HG02943 (cell line): ENCODE measurements around the gene STX17.
"Not testable (repeated sequence)": the region's sequence is repeated elsewhere in the genome, so short reads cannot be mapped to it uniquely, and the experiment has no call there.

ENCODE experiments used
- ATAC-seq: cut with Tn5 transposase; IDR thresholded peaks from one replicate; pipeline ENCODE4 v1.9.1; 2021; ENCODE audit warnings: mild to moderate bottlenecking, low read depth, moderate library complexity; ENCODE audit not compliant: unreplicated experiment

Gene STX17

GRCh38 chr9:99906403-99907207 is at the start of gene STX17:
Gene STX17 (plus strand): TSS chr9:99906654. CDS start chr9:99915240, 8,586 bp downstream.
- peak; percentile 84 for ATAC-seq

- not testable (repeated sequence) for ATAC-seq
These were observed 48.9 kb upstream of the STX17 start for GRCh38 chr9:99857576-99857975.

GRCh38 chr9:99858087-99858486 is 48.4 kb upstream of the STX17 start:
- no peak for ATAC-seq

GRCh38 chr9:99859243-99859980 is 47.0 kb upstream of the STX17 start:
- no peak for ATAC-seq

- no peak for ATAC-seq
These were observed 46.2 kb upstream of the STX17 start for GRCh38 chr9:99860266-99860665.

- no peak for ATAC-seq
These were observed 42.5 kb upstream of the STX17 start for GRCh38 chr9:99863955-99864354.

- no peak for ATAC-seq
These were observed 40.1 kb upstream of the STX17 start for GRCh38 chr9:99866398-99866797.

- ATAC-seq = no peak
These were observed 38.9 kb upstream of the STX17 start for GRCh38 chr9:99867536-99867935.

- no peak for ATAC-seq
These were observed 38.5 kb upstream of the STX17 start for GRCh38 chr9:99867968-99868367.

GRCh38 chr9:99868845-99869244 is 37.6 kb upstream of the STX17 start:
- ATAC-seq = peak; percentile 69

- no peak for ATAC-seq
These were observed 36.3 kb upstream of the STX17 start for GRCh38 chr9:99870126-99870525.

- no peak for ATAC-seq
These were observed 32.9 kb upstream of the STX17 start for GRCh38 chr9:99873531-99873930.

GRCh38 chr9:99873943-99874584 is 32.4 kb upstream of the STX17 start:
- ATAC-seq = no peak

GRCh38 chr9:99876190-99876589 is 30.3 kb upstream of the STX17 start:
- no peak for ATAC-seq

- ATAC-seq = no peak
These were observed 27.8 kb upstream of the STX17 start for GRCh38 chr9:99878651-99879050.

GRCh38 chr9:99881769-99882168 is 24.7 kb upstream of the STX17 start:
- no peak for ATAC-seq

- no peak for ATAC-seq
These were observed 20.7 kb upstream of the STX17 start for GRCh38 chr9:99885747-99886146.

- ATAC-seq = no peak
These were observed 17.3 kb upstream of the STX17 start for GRCh38 chr9:99889120-99889519.

GRCh38 chr9:99894826-99895225 is 11.6 kb upstream of the STX17 start:
- ATAC-seq = no peak

GRCh38 chr9:99895510-99895909 is 10.9 kb upstream of the STX17 start:
- no peak for ATAC-seq

GRCh38 chr9:99896119-99896518 is 10.3 kb upstream of the STX17 start:
- no peak for ATAC-seq
